Epithelial cell of umbilical artery (primary cell): ENCODE data around the gene YWHAE. TPM values are rescaled to one million over a fixed set of nuclear protein-coding genes. Genes with fewer than 3 reads are reported as not detected.

Source experiments
- total RNA-seq: library from RNA; depleted of rRNA; stranded (reverse); fragments of >200 nt; gene quantifications from 2 replicates; pipeline ENCODE4 v1.2.3, GENCODE V29; 2014

YWHAE gene
- 665 and 732 TPM in 2 replicates for total RNA-seq

GRCh38 chr17:1399679-1400512 is at the start of gene YWHAE:
TSS of gene YWHAE (minus strand) at chr17:1400222. CDS start at chr17:1400110, 112 bp downstream.

Other genes with a start within 250 kb of the YWHAE start
- 39.0 and 48.8 TPM in 2 replicates for gene ABR, start 220.2 kb downstream of the YWHAE start, total RNA-seq
- gene BHLHA9, start 129.8 kb downstream of the YWHAE start, total RNA-seq = not detected in 2 replicates
- gene TRARG1, start 120.6 kb downstream of the YWHAE start, total RNA-seq = not detected in 2 replicates
- 139 and 162 TPM in 2 replicates for gene CRK, start 56.0 kb upstream of the YWHAE start, total RNA-seq
- gene MYO1C, start 92.5 kb upstream of the YWHAE start, total RNA-seq = 141 and 172 TPM in 2 replicates
- 42.2 and 45.6 TPM in 2 replicates for gene INPP5K, start 116.4 kb upstream of the YWHAE start, total RNA-seq
- 18.8 and 21.7 TPM in 2 replicates for gene PITPNA, start 162.6 kb upstream of the YWHAE start, total RNA-seq
- 12.9 and 13.0 TPM in 2 replicates for gene SLC43A2, start 228.6 kb upstream of the YWHAE start, total RNA-seq
- gene SCARF1, start 245.5 kb upstream of the YWHAE start, total RNA-seq = 107 and 115 TPM in 2 replicates
- gene RILP, start 249.6 kb upstream of the YWHAE start, total RNA-seq = 10.1 and 34.0 TPM in 2 replicates